Measurements from ENCODE around the gene SDK1. TPM values are rescaled to one million over a fixed set of nuclear protein-coding genes. Genes with fewer than 3 reads are reported as not detected.

Gene SDK1
- total and polyA plus RNA-seq, 10 of the 15 experiments (the other 5 are each of a cell fraction or from before 2014, with no cell fraction given): 0.14 to 0.33 TPM; not detected in 8

DNA sequence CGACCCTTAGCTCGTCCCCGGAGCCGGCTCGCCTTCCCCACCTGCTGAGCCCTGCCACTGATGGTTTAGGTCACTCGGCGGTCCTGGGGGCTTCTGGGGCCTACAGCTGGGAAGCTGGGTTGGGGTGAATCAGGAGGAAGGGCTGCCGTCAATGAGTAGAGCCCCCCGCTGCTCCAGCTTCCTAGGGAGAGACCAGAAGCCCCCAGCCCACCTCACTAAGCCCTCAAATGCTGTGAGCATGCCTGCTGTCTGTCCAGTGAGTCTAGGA is 885.4 kb downstream of the SDK1 start:
- ChIA-PET SMC1A (ENCODE audit: uncharacterized antibody, unreplicated experiment) (no interaction called here), CTCF (no interaction called here), RAD21 (ENCODE audit: unreplicated experiment) (no interaction called here), POLR2A (no interaction called here)
- no peak overlapping the region for H3K9ac ChIP-seq (ENCODE audit: control insufficient read depth, insufficient read depth, low read length)
- H3K27ac ChIP-seq (ENCODE audit: control insufficient read depth, insufficient read depth): no peak overlapping the region
- H3K79me2 ChIP-seq (ENCODE audit: control insufficient read depth, insufficient read depth, low read length): no peaks in the 10 kb centered on the region
- H3K27me3 ChIP-seq (replicated peaks in 1 of 2; ENCODE audit: control insufficient read depth in 2 of 2, insufficient read depth in 2 of 2, low read length in 1 of 2): no peaks in the 10 kb centered on the region
- TF ChIP-seq BMI1 (IDR thresholded peaks at IDR 0.05; ENCODE audit: borderline replicate concordance) (no peak), IRF4 (IDR thresholded peaks at IDR 0.05; ENCODE audit: low read depth, low read length) (no peak), TARDBP (IDR thresholded peaks at IDR 0.05; ENCODE audit: borderline replicate concordance) (no peak), BACH1 (IDR thresholded peaks at IDR 0.05; ENCODE audit: borderline replicate concordance) (no peak), SP1 (IDR thresholded peaks at IDR 0.05; ENCODE audit: low read depth, low read length) (no peak), CBX3 (IDR thresholded peaks at IDR 0.05; ENCODE audit: borderline replicate concordance, low read depth) (no peak), CHD4 (IDR thresholded peaks at IDR 0.05) (no peak), NR2C1 (IDR thresholded peaks at IDR 0.05) (no peak)
- WGBS (ENCODE audit: insufficient coverage, insufficient replicate concordance, low lambda C conversion rate, missing lambda C conversion rate): 67% methylated on average over 8 of the region's 9 CpGs
- in situ Hi-C loops (cut with MboI) (no loop called here), intact Hi-C loops (cut with micrococcal nuclease; ENCODE audit: unreplicated experiment) (no loop called here)
- BruUV-seq (replicated peaks): no TSS peak
- no peak for ATAC-seq
- FAIRE-seq: no peak
- no peaks in the 10 kb centered on the region for H3K36me3 ChIP-seq (ENCODE audit: control insufficient read depth in 2 of 2, insufficient read depth in 2 of 2, low read length in 1 of 2)
- H3K4me1 ChIP-seq (ENCODE audit: control insufficient read depth, insufficient read depth, low read length): no peaks in the 10 kb centered on the region
- no peak for DNase-seq (ENCODE audit: low read depth, low spot score)
- no peaks in the 10 kb centered on the region for H4K20me1 ChIP-seq (ENCODE audit: control insufficient read depth, insufficient read depth)
- no peaks in the 10 kb centered on the region; the same call in 2 of the 3 replicates for H3K9me3 ChIP-seq (replicated peaks; ENCODE audit: control insufficient read depth, insufficient read depth, low read length)
- no peak overlapping the region for H2AFZ ChIP-seq (ENCODE audit: control insufficient read depth, low read depth, low read length)
- no peak overlapping the region for H3K4me2 ChIP-seq (ENCODE audit: control insufficient read depth, insufficient read depth)
- no peak overlapping the region for H3K4me3 ChIP-seq

DNA sequence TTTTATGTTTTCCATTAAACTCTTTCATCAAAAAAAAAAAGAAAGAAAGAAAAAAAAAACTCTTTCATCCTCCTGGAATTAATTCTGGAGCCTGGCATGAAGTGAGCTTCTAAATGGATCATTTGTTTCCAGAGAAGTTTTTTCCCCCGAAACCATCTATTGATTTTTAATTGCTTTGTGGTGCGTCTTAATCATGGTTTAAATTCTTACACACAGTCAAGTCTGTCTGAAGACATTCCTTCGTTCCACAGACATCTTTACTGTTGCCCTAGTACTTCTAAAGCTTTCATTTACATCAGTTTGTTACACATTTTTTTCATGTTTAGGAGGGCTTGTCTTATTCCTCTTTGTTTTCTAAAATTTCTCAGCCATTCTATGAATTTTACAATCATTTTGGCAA is 887.6 kb downstream of the SDK1 start:
- no TSS peak for BruUV-seq (replicated peaks)
- H2AFZ ChIP-seq (ENCODE audit: control insufficient read depth, low read depth, low read length): no peak overlapping the region
- WGBS (ENCODE audit: insufficient coverage, insufficient replicate concordance, low lambda C conversion rate, missing lambda C conversion rate): 44% methylated on average over 3 of the region's 3 CpGs
- H3K4me3 ChIP-seq: no peak overlapping the region
- ChIA-PET RAD21 (ENCODE audit: unreplicated experiment) (no interaction called here), CTCF (no interaction called here), SMC1A (ENCODE audit: uncharacterized antibody, unreplicated experiment) (no interaction called here), POLR2A (no interaction called here)
- no peaks in the 10 kb centered on the region; the same call in 2 of the 3 replicates for H3K9me3 ChIP-seq (replicated peaks; ENCODE audit: control insufficient read depth, insufficient read depth, low read length)
- intact Hi-C loops (cut with micrococcal nuclease; ENCODE audit: unreplicated experiment) (no loop called here), in situ Hi-C loops (cut with MboI) (no loop called here)
- H3K79me2 ChIP-seq (ENCODE audit: control insufficient read depth, insufficient read depth, low read length): no peaks in the 10 kb centered on the region
- no peaks in the 10 kb centered on the region for H3K4me1 ChIP-seq (ENCODE audit: control insufficient read depth, insufficient read depth, low read length)
- no peaks in the 10 kb centered on the region for H3K36me3 ChIP-seq (ENCODE audit: control insufficient read depth in 2 of 2, insufficient read depth in 2 of 2, low read length in 1 of 2)
- H3K27me3 ChIP-seq (replicated peaks in 1 of 2; ENCODE audit: control insufficient read depth in 2 of 2, insufficient read depth in 2 of 2, low read length in 1 of 2): no peaks in the 10 kb centered on the region
- no peak for FAIRE-seq
- no peak for ATAC-seq
- H3K9ac ChIP-seq (ENCODE audit: control insufficient read depth, insufficient read depth, low read length): no peak overlapping the region
- DNase-seq (ENCODE audit: low read depth, low spot score): no peak
- H4K20me1 ChIP-seq (ENCODE audit: control insufficient read depth, insufficient read depth): no peaks in the 10 kb centered on the region
- H3K27ac ChIP-seq (ENCODE audit: control insufficient read depth, insufficient read depth): no peak overlapping the region
- H3K4me2 ChIP-seq (ENCODE audit: control insufficient read depth, insufficient read depth): no peak overlapping the region
- no peak for TF ChIP-seq SREBF2 (IDR thresholded peaks at IDR 0.05; ENCODE audit: low read length)
- TF ChIP-seq SPI1 (IDR thresholded peaks at IDR 0.05; ENCODE audit: borderline replicate concordance, insufficient read depth, low read depth, low read length): no peak
- no peak for TF ChIP-seq GATAD2B (conservative IDR thresholded peaks at IDR 0.05; ENCODE audit: low read depth)
- no peak for TF ChIP-seq REST (IDR thresholded peaks at IDR 0.05; ENCODE audit: low read depth, low read length)
- TF ChIP-seq POLR2A (IDR thresholded peaks at IDR 0.05; ENCODE audit: low read depth, low read length): no peak
- TF ChIP-seq SMAD5 (IDR thresholded peaks at IDR 0.05; ENCODE audit: low read depth): no peak
- no peak for TF ChIP-seq SREBF1 (IDR thresholded peaks at IDR 0.05; ENCODE audit: low read length)
- TF ChIP-seq NBN (IDR thresholded peaks at IDR 0.05): no peak
- TF ChIP-seq, protein P1, sequence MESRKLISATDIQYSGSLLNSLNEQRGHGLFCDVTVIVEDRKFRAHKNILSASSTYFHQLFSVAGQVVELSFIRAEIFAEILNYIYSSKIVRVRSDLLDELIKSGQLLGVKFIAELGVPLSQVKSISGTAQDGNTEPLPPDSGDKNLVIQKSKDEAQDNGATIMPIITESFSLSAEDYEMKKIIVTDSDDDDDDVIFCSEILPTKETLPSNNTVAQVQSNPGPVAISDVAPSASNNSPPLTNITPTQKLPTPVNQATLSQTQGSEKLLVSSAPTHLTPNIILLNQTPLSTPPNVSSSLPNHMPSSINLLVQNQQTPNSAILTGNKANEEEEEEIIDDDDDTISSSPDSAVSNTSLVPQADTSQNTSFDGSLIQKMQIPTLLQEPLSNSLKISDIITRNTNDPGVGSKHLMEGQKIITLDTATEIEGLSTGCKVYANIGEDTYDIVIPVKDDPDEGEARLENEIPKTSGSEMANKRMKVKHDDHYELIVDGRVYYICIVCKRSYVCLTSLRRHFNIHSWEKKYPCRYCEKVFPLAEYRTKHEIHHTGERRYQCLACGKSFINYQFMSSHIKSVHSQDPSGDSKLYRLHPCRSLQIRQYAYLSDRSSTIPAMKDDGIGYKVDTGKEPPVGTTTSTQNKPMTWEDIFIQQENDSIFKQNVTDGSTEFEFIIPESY (IDR thresholded peaks at IDR 0.05): no peak

Data from GM12878 (cell line).